ENCODE measurements around the gene NREP. TPM values are rescaled to one million over a fixed set of nuclear protein-coding genes. Genes with fewer than 3 reads are reported as not detected.

NREP gene
- total and polyA plus RNA-seq, 2 donors (not counting 3 experiments of a cell fraction or from before 2014, with no cell fraction given): 96.7 to 112 TPM

- no peak overlapping the region for H3K9ac ChIP-seq (replicated peaks; ENCODE audit: extremely low read depth, insufficient read depth, low read length)
- H3K27me3 ChIP-seq (ENCODE audit: control insufficient read depth in 2 of 2, insufficient read depth in 2 of 2, low read length in 2 of 2): no peaks in the 10 kb centered on the region
- no peaks in the 10 kb centered on the region for H4K20me1 ChIP-seq (replicated peaks; ENCODE audit: control insufficient read depth, extremely low read depth, insufficient read depth, low read length)
- intact Hi-C loops (cut with micrococcal nuclease) (no loop called here), dilution Hi-C loops (cut with MboI; ENCODE audit: extremely low pct_ligation_motif_present, low sequenced_read_pairs) (no loop called here)
- H3K36me3 ChIP-seq (ENCODE audit: control insufficient read depth in 2 of 2, extremely low read depth in 1 of 2, insufficient read depth in 2 of 2, low read length in 2 of 2): no peaks in the 10 kb centered on the region
- TF ChIP-seq MAX (IDR thresholded peaks at IDR 0.05; ENCODE audit: insufficient read depth, insufficient read length) (no peak), JUN (IDR thresholded peaks at IDR 0.05; ENCODE audit: borderline replicate concordance, insufficient read depth, insufficient read length, low read depth) (no peak), POLR2AphosphoS5 (IDR thresholded peaks at IDR 0.05; ENCODE audit: insufficient read depth, low read depth, low read length) (no peak), EZH2 (IDR thresholded peaks at IDR 0.05; ENCODE audit: borderline replicate concordance, low read depth, low read length, severe bottlenecking) (no peak), POLR2A (IDR thresholded peaks at IDR 0.05; ENCODE audit: low read depth, low read length) (no peak), GATA2 (IDR thresholded peaks at IDR 0.05; ENCODE audit: insufficient read depth, insufficient read length, low read depth, low read length) (no peak), MYC (IDR thresholded peaks at IDR 0.05; ENCODE audit: low read depth, low read length) (no peak), FOS (IDR thresholded peaks at IDR 0.05; ENCODE audit: borderline replicate concordance, insufficient read depth, low read length) (no peak)
- TF ChIP-seq, protein P1, sequence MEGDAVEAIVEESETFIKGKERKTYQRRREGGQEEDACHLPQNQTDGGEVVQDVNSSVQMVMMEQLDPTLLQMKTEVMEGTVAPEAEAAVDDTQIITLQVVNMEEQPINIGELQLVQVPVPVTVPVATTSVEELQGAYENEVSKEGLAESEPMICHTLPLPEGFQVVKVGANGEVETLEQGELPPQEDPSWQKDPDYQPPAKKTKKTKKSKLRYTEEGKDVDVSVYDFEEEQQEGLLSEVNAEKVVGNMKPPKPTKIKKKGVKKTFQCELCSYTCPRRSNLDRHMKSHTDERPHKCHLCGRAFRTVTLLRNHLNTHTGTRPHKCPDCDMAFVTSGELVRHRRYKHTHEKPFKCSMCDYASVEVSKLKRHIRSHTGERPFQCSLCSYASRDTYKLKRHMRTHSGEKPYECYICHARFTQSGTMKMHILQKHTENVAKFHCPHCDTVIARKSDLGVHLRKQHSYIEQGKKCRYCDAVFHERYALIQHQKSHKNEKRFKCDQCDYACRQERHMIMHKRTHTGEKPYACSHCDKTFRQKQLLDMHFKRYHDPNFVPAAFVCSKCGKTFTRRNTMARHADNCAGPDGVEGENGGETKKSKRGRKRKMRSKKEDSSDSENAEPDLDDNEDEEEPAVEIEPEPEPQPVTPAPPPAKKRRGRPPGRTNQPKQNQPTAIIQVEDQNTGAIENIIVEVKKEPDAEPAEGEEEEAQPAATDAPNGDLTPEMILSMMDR (IDR thresholded peaks at IDR 0.05; ENCODE audit: extremely low read depth in 1 of 2, insufficient read depth in 1 of 2, low read depth in 1 of 2, low read length in 2 of 2): no peak
- H2AFZ ChIP-seq (ENCODE audit: low read depth, low read length): no peak overlapping the region
- H3K4me3 ChIP-seq (replicated peaks in 1 of 3; ENCODE audit: insufficient read depth in 1 of 3, low read depth in 1 of 3, low read length in 3 of 3): no peak overlapping the region
- POLR2A ChIA-PET: no interaction called here
- H3K4me1 ChIP-seq (ENCODE audit: control insufficient read depth, extremely low read depth, insufficient read depth, low read length): no peaks in the 10 kb centered on the region
- H3K79me2 ChIP-seq (ENCODE audit: control insufficient read depth, insufficient read depth, low read length): no peaks in the 10 kb centered on the region
- H3K9me1 ChIP-seq (replicated peaks; ENCODE audit: control insufficient read depth, extremely low read depth, insufficient read depth, low read length): no peaks in the 10 kb centered on the region
- FAIRE-seq: no peak
- DNase-seq (ENCODE audit: low read depth, low spot score): no peak
- no peak overlapping the region for H3K27ac ChIP-seq (ENCODE audit: insufficient read depth, low read depth, low read length)
- CTCF ChIA-PET: interaction anchor here (1.1 to 3.3 kb wide), 4 partner anchors 9 to 139 kb away, joined by 3 to 14 read pairs (median 6); no protein-coding TSS in a partner anchor
- H3K9me3 ChIP-seq (replicated peaks; ENCODE audit: control insufficient read depth, insufficient read depth, low read length): no peaks in the 10 kb centered on the region
- no TSS peak for BruUV-seq (replicated peaks)
- H3K4me2 ChIP-seq (ENCODE audit: insufficient read depth, low read length): no peak overlapping the region
Measured at GRCh38 chr5:111689357-111689935, 67.5 kb downstream of the NREP start.

All from endothelial cell of umbilical vein (primary cell).